Heart left ventricle (tissue), 16 donors: ENCODE measurements around the gene SPAG7. TPM values are rescaled to one million over a fixed set of nuclear protein-coding genes. Genes with fewer than 3 reads are reported as not detected.

Source experiments
- ATAC-seq, 4 donors: fragments of 200-7000 bp; cut with Tn5 transposase; one replicate each; pipeline ENCODE4 v1.9.1; 2020 to 2022; ENCODE audit warnings: moderate library complexity in 4 of 4, mild to moderate bottlenecking in 3 of 4, moderate number of reproducible peaks in 1 of 4
- DNase-seq, 5 donors: peaks; one replicate each; pipeline ENCODE4 v3.0.0-alpha.2; 2020
- H3K27ac ChIP-seq, 12 donors: fragments of 200-600 bp; sonication (generic) in 4 of 12; one replicate each; pipeline versions ENCODE4 v1.5.0 to v1.8.0; 2016 to 2022; ENCODE audit warnings: mild to moderate bottlenecking in 2 of 12
- H3K27me3 ChIP-seq, 9 donors: fragments of 200-600 bp; sonication (generic) in 2 of 9; one replicate each; pipeline versions ENCODE4 v1.5.1 to v1.8.0; 2016 to 2022; ENCODE audit warnings: mild to moderate bottlenecking in 3 of 9
- H3K36me3 ChIP-seq, 9 donors: fragments of 200-600 bp; sonication (generic) in 2 of 9; one replicate each; pipeline versions ENCODE4 v1.5.0 to v1.8.0; 2018 to 2022; ENCODE audit warnings: mild to moderate bottlenecking in 2 of 9
- H3K4me1 ChIP-seq, 12 donors: fragments of 200-600 bp; sonication (generic) in 4 of 12; one replicate each; pipeline versions ENCODE4 v1.5.0 to v1.8.0; 2016 to 2022; ENCODE audit warnings: mild to moderate bottlenecking in 3 of 12
- H3K4me3 ChIP-seq, 12 donors: fragments of 200-600 bp; sonication (generic) in 4 of 12; one replicate each; pipeline versions ENCODE4 v1.5.0 to v1.8.0; 2017 to 2022; ENCODE audit warnings: mild to moderate bottlenecking in 9 of 12, moderate library complexity in 4 of 12
- H3K9me3 ChIP-seq, 12 donors: fragments of 200-600 bp; sonication (generic) in 4 of 12; one replicate each; pipeline versions ENCODE4 v1.5.0 to v1.8.0; 2016 to 2022; ENCODE audit warnings: mild to moderate bottlenecking in 1 of 12
- POLR2A ChIP-seq, 2 donors: fragments of 450-650 bp; IDR thresholded peaks; one replicate each; pipeline ENCODE4 v1.6.1; 2017; ENCODE audit warnings: antibody characterized with exemption in 2 of 2, mild to moderate bottlenecking in 2 of 2, moderate library complexity in 2 of 2
- WGBS, 4 donors: extraction: QIAGEN DNeasy Blood & Tissue Kit in 2 of 4; methylation state at CpG; one replicate each; pipeline versions ENCODE4 v1.1.5 to v1.1.7; 2013 to 2018; 5-methylcytosine and 5-hydroxymethylcytosine counted together
- intact Hi-C, 10 donors: fragments of 100-400 bp; cut with DNase I; formaldehyde crosslinking; loops; one replicate each; pipeline versions ENCODE4 v1.11.1 to v1.14.2; 2022
- polyA plus RNA-seq, 2 donors: library from polyadenylated mRNA; stranded (reverse); fragments of 200-250 nt; gene quantifications; one replicate each; pipeline ENCODE4 v1.2.3, GENCODE V29; 2013
- total RNA-seq, 9 donors: library from RNA; depleted of rRNA in 2 of 9; stranded (reverse); fragments of >200 nt in 2 of 9; fragmentation: NEBNext Ultra II Directional in 3 of 9; extraction: Animal tissue kit (Norgen Biotek cat#: 25700) in 3 of 9; gene quantifications; one replicate each; pipeline versions ENCODE4 v1.1.0 to v1.2.4, GENCODE V29; 2016 to 2023
- TF ChIP-seq, protein P1 (sequence below), 12 donors: fragments of 200-600 bp; sonication (generic) in 4 of 12; IDR thresholded peaks; one replicate each; pipeline versions ENCODE4 v1.5.0 to v1.8.0; 2018 to 2022; ENCODE audit warnings: antibody characterized with exemption in 12 of 12, mild to moderate bottlenecking in 5 of 12
- donor health status: ischemic (EF 13 %, LVEDD 7.1; RV severe dilation, severe dysfunction).
- donor health status: healthy with polysubstance abuse.
- donor health status: DM: no; HTN: yes; CAD: no.
- donor health status: DM: no; HTN: no; CAD: no.
- donor health status: ischemic (EF 25% LVEDD 6.9; RV normal size, moderate dysfunction).
- donor health status: ischemic (EF 25% LVEDD 5.7; RV mildly dilated, moderate dysfunction).
- donor health status: healthy.
- donor health status: DM: yes; HTN: yes; CAD: no.
- donor health status: ischemic (EF 35%, LVEDD 5.7; RV mildly dilated, moderate dysfunction).
- donor health status: nonischemic (EF 11% LVEDD 7.7; RV severe dilation, severe dysfunction).
- donor health status: DM: yes; HTN: yes; CAD: no.
- donor health status: PGD.
- donor health status: ischemic (EF 29% LVEDD 5.4; RV normal size, mild dysfunction).
- donor health status: nonischemic (EF 23%, LVEDD 6.1; RV moderate dilation, normal function).

Gene SPAG7
- total and polyA plus RNA-seq, 11 donors, result 88.7 to 192 (median 125) TPM

DNA sequence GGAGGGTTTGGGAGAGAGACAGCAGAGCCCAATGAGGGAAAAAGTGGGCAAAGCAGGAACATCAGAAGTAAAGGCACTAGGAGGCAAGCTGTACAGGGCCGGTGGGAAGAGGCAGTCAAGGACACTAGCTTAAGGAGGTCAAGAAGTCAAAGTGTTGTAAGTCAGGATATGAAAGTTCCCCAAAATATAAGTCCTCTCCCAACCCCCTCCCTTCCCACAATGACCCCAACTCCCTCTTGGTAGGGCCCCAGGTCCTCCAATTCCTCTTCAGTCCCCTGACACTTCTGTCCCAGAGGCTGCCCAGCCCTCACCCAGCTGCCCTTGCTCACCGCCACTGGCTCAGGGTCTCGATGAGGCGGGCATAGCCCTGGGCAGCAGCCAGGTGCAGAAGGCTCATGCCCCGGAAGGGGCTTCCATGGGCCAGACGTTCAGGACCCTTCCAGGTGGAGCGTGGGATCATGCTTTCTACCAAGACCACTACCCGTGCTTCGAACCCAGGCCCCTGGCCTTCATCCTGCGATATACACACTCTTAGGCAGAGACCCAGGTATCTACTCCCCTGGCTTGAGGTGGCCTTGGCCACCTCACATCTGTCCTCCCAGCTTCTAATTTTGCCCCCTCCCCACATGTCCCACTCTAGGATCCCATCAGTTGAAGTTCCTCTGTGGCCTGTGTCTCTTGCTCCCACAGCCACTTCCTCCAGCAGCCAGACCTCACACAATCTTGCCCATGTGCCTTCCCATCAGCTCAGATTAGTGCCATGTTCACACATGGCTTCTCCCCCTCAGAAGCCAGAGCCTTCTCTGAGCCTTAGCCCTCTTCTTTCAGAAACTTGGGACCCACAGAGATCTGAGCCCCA lies 5.9 kb upstream of the SPAG7 start:
- WGBS, 4 donors, result 82 to 88% (median 85%) methylated on average over 10 of the region's 10 CpGs
- peaks cover 0 to 92% (median 86%) of the 10 kb centered on the region in 9 donors for H3K36me3 ChIP-seq
- intact Hi-C loops, result loop anchor here in 2 of 10 donors (5.0 kb wide), 2 partner anchors 36 to 56 kb away; no protein-coding TSS in a partner anchor

DNA sequence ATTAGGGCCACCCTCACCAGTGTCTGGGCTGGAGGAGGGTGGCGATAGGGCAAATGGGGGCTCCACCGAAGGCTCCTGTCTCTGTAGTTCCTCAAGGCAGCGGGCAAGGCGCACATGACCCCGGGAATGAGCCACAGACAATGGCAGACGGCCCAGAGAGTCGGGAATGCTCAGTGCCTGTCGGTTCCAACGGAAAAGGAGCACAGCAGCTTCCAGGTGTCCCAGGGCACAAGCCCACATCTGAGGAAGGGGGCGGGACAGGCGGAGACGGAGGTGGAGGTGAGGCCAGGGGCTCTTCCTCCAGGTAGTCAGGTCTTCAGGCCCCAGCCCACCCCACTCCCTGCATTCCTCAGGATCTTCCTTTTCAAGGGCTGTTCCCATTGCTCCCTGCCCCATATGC lies 5.1 kb upstream of the SPAG7 start:
- peaks cover 0 to 54% (median 37%) of the 10 kb centered on the region in 12 donors for H3K4me1 ChIP-seq
- WGBS, 4 donors, result 64 to 77% (median 69%) methylated on average over 12 of the region's 12 CpGs
- H3K27ac ChIP-seq, result peak overlapping the region in 10 of 12 donors; percentile 29 to 82 (median 58)
- TF ChIP-seq POLR2A (IDR thresholded peaks at IDR 0.05), result no peak
- TF ChIP-seq, protein P1, sequence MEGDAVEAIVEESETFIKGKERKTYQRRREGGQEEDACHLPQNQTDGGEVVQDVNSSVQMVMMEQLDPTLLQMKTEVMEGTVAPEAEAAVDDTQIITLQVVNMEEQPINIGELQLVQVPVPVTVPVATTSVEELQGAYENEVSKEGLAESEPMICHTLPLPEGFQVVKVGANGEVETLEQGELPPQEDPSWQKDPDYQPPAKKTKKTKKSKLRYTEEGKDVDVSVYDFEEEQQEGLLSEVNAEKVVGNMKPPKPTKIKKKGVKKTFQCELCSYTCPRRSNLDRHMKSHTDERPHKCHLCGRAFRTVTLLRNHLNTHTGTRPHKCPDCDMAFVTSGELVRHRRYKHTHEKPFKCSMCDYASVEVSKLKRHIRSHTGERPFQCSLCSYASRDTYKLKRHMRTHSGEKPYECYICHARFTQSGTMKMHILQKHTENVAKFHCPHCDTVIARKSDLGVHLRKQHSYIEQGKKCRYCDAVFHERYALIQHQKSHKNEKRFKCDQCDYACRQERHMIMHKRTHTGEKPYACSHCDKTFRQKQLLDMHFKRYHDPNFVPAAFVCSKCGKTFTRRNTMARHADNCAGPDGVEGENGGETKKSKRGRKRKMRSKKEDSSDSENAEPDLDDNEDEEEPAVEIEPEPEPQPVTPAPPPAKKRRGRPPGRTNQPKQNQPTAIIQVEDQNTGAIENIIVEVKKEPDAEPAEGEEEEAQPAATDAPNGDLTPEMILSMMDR (IDR thresholded peaks at IDR 0.05), result no peak
- H3K36me3 ChIP-seq, result peaks cover 0 to 85% (median 79%) of the 10 kb centered on the region in 9 donors
- DNase-seq, result peak in 1 of 5 donors; percentile 21
- H3K4me3 ChIP-seq, result no peak overlapping the region
- intact Hi-C loops, result loop anchor here in 2 of 10 donors (5.0 kb wide), 2 partner anchors 35 to 55 kb away; no protein-coding TSS in a partner anchor
- no peaks in the 10 kb centered on the region for H3K27me3 ChIP-seq
- H3K9me3 ChIP-seq, result no peaks in the 10 kb centered on the region
- ATAC-seq, result no peak

More for the DNA sequence above, 5.9 kb upstream of the SPAG7 start:
- DNase-seq, result no peak
- no peaks in the 10 kb centered on the region for H3K9me3 ChIP-seq
- TF ChIP-seq, protein P1 (IDR thresholded peaks at IDR 0.05), result no peak
- no peak for TF ChIP-seq POLR2A (IDR thresholded peaks at IDR 0.05)
- no peaks in the 10 kb centered on the region for H3K27me3 ChIP-seq
- peaks cover 0 to 51% (median 31%) of the 10 kb centered on the region in 12 donors for H3K4me1 ChIP-seq
- ATAC-seq, result peak in 1 of 4 donors; percentile 2
- no peak overlapping the region for H3K4me3 ChIP-seq
- peak overlapping the region in 11 of 12 donors; percentile 47 to 82 (median 68) for H3K27ac ChIP-seq

DNA sequence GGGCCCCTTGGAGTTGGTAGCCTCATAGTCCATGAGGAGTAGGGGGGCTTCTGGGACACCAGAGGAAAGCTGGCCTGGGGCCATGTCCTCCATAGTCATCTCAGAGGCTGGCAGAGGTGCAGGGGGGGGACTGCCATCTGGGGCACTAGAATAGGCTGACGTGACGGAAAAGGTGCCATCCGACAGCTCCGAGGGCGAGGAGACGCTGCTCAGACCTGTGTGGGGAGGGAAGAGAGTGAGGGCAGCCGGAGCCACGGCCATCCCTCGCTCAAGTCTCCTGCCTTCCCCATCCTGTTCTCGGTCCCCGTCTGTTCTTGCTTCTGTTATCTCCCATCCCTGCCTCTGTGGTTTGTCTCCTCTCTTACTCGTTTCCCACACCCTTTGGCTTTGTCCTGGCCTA lies 4.7 kb upstream of the SPAG7 start:
- peaks cover 0 to 81% (median 75%) of the 10 kb centered on the region in 9 donors for H3K36me3 ChIP-seq
- WGBS, 4 donors, result 81 to 86% (median 83%) methylated on average over 12 of the region's 12 CpGs
- no peaks in the 10 kb centered on the region for H3K27me3 ChIP-seq
- ATAC-seq (no peak), DNase-seq (peak in 1 of 5 donors; percentile 39)
- H3K4me1 ChIP-seq, result peaks cover 0 to 54% (median 37%) of the 10 kb centered on the region in 12 donors
- intact Hi-C loops, result loop anchor here in 2 of 10 donors (5.0 kb wide), 2 partner anchors 35 to 55 kb away; no protein-coding TSS in a partner anchor
- no peaks in the 10 kb centered on the region for H3K9me3 ChIP-seq
- H3K4me3 ChIP-seq, result no peak overlapping the region
- no peak for TF ChIP-seq POLR2A (IDR thresholded peaks at IDR 0.05)
- TF ChIP-seq, protein P1 (IDR thresholded peaks at IDR 0.05), result no peak
- H3K27ac ChIP-seq, result peak overlapping the region in 9 of 12 donors; percentile 29 to 82 (median 61)

DNA sequence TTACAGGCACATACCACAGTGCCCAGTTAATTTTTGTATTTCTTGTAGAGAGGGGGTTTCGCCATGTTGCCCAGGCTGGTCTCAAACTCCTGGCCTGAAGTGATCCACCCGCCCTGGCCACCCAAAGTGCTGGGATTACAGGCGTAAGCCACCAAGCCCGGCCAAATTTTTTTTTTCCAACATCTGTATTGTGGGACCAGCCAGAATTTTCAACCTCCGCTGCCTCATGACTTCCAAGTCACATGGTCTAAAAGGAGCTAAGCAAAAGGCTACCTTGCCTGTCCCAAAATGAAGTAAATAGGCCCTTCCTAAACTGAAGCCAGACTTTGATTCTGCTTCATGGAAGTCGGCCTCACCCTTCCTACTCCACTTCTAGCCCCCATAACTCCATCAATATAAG lies 4.2 kb upstream of the SPAG7 start:
- peak overlapping the region in 5 of 12 donors; percentile 61 to 82 (median 73) for H3K27ac ChIP-seq
- DNase-seq (no peak), ATAC-seq (no peak)
- peaks cover 0 to 54% (median 37%) of the 10 kb centered on the region in 12 donors for H3K4me1 ChIP-seq
- WGBS, 4 donors, result 80 to 91% (median 89%) methylated on average over 6 of the region's 6 CpGs
- H3K27me3 ChIP-seq, result no peaks in the 10 kb centered on the region
- TF ChIP-seq, protein P1 (IDR thresholded peaks at IDR 0.05), result no peak
- TF ChIP-seq POLR2A (IDR thresholded peaks at IDR 0.05), result no peak
- no peaks in the 10 kb centered on the region for H3K9me3 ChIP-seq
- H3K36me3 ChIP-seq, result peaks cover 0 to 76% (median 70%) of the 10 kb centered on the region in 9 donors
- intact Hi-C loops, result loop anchor here in 2 of 10 donors (5.0 kb wide), 2 partner anchors 35 to 55 kb away; no protein-coding TSS in a partner anchor
- no peak overlapping the region for H3K4me3 ChIP-seq
